ENCODE results near the gene TMEM181.
"Not testable (repeated sequence)": the region's sequence is repeated elsewhere in the genome, so short reads cannot be mapped to it uniquely, and the experiment has no call there.

The TMEM181 gene

GRCh38 chr6:158624684-158625682, 65.1 kb downstream of the TMEM181 start:
- DNase-seq, result no peak

DNA sequence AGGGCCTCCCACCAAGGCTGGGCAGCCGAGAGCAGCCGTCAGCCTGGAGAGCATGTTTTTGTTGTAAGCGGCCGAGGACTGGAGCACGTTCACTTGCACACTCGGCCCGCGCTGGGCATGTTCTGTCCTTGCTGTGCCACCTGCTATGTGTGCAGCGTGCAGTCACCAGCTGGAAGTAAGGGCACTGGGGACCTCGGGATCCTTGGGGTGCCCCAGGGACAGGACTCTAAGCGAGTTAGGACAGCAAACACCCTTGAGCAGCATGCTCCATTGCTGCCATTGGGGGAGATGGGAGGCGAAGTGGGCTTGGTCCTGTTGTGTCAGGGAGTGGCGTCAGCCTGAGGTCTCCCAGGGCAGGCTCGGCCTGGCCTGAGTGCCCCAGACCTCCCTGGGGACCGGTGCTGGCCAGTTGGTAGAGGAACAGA, 66.0 kb downstream of the TMEM181 start:
- no peak for DNase-seq

GRCh38 chr6:158626360-158627167, 66.7 kb downstream of the TMEM181 start:
- DNase-seq, result no peak

- no peak for DNase-seq
Observed at GRCh38 chr6:158627168-158627939, 67.5 kb downstream of the TMEM181 start.

DNA sequence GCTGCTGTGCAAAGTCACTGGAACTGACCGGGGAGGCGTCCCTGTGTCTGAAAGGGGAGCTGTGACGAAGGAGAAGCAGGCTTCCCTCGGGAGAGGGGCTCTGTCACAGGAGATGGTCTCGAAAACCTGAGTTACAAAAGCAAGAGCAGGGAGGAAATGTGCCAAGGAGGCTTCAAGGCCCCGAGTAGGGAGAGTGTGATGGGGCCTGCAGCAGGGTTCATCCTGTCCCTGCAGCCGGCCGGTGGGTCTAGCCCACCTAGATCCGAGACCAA, 68.0 kb downstream of the TMEM181 start:
- no peak for DNase-seq

DNA sequence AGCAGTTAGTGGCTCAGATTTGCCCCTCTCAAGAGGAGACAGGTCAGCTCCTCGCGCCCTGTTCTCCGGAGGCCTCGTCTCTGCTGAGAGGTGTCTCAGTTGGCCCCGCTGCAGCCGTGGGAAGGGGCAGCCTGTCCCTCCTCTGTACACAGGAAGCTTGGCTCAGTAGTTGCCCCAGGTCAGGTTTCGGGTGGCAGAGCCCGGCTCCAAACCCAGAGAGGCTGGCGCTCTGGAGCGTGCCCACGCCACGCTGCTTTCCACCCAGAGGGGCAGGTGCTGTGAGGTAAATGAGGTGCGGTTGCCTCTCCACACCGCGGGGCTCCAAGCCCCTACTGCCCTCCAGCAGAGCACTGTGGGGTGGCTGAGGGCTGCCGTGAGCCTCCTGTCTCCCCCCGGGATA, 68.7 kb downstream of the TMEM181 start:
- no peak for DNase-seq

GRCh38 chr6:158629367-158630221, 69.7 kb downstream of the TMEM181 start:
- DNase-seq, result peak in 1 of 2 experiments; percentile 40

DNA sequence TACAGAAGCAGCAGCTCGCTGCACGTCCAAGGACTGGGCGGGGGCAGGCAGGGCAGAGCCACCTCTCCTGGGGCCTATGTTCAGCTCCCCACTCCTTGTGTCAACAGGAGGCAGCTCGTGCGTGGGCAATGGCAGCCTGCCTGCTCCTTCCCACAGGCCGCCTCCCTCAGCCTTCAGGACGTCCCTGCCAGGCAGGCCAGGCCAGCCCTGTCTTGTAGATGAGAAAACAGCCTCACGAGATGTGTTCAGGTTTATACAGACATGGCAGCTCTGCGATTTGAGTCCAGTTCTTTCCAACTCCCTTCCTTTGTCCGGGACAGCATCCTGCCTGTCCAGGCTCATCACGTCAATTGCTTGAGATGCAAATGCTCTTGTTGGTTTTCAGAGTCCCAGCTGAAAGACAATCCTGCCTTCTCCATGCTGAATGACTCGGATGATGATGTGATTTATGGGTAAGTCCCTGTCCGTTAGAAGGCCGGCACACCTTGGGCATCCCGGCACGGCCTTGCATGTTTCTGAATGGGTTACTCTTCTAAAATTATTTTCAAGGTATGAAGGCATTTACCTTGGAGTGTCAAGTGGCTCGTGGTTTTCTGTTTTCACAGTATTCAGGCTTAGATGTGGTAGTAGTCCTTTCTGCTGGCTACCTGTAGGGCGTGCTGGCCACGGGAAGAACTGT, 71.2 kb downstream of the TMEM181 start:
- DNase-seq, result peak; percentile 19 to 68

- no peak for DNase-seq
Observed at GRCh38 chr6:158631678-158632537, 72.0 kb downstream of the TMEM181 start.

DNA sequence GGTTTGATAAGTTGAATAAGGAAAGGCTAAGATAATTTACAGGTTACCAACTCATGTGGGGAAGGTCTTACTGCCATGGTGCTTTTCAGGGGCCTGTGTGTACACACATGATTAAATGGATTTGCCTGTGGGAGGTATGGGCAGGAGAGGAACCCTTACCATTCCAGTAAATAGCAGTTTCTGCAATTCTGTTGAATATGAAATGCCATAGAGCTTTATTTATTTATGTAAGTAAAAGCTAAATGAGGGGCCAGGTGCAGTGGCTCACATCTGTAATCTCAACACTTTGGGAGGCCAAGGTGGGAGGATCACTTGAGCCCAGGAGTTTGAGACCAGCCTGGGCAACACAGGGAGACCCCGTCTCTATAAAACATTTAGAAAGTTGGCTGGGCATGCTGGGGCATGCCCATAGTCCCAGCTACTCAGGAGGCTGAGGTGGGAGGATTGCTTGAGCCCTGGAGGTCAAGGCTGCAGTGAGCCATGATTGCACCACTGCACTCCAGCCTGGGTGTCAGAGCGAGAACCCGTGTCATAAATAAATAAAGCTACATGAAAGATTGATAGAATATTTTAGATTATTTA, 72.7 kb downstream of the TMEM181 start:
- not testable (repeated sequence) for DNase-seq

- no peak for DNase-seq
Observed at GRCh38 chr6:158633127-158633526, 73.2 kb downstream of the TMEM181 start.

DNA sequence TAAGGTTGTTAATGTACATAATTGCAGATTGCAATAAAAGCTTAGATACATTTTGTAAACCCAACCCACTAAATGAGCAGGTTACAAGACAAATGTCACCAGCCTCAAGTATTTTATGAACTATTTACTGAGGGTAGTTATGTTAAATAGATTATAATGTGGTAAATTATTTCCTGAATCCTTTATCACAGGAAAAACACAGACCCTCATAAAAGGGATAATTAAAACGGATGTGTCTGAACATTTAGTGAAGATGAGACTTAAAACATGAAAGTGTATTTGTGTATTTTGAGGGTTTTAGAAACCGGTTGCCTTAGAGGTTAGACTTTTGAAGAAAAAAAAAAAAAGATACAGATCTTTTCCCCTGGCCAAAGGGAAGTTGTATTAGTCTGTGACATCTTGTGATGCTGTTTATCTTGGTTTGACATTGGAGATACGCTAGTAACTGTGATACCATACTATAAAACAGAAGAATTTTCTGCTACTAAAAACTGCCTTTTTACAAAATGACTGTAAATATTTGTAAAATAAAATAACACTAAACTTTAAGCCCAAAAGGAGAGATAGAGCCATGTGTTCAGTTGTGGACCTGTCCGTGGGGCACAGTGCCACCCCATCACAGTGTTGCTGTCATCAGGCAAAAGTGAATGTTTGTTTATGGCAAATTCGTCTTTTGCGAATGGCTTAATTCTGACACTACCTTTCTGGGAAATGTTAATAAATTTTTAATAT, 75.0 kb downstream of the TMEM181 start:
- no peak for DNase-seq

GRCh38 chr6:158635427-158636073, 75.7 kb downstream of the TMEM181 start:
- DNase-seq, result no peak

- DNase-seq, result no peak
Observed at GRCh38 chr6:158636778-158637177, 76.9 kb downstream of the TMEM181 start.

DNA sequence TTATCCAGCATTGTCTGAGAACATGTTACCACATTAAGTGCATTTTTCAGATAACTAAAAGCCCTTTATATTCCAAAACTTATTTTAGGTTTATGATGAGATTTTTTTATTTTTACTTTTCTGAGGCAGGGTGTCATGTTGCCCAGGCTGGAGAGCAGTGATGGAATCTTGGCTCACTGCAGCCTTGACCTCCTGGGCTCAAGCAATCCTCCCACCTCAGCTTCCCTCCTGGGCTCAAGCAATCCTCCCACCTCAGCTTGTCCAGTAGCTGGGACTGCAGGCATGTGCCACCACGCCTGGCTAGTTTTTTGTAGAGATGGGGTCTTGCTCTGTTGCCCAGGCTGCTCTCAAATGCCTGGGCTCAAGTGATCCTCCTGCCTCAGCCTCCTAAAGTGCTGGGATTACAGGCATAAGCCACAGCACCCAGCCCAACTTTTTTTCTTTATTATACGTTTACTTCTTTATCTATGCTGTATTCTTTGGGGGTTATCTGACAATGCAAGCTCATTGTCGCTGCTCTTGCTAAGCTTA, 78.5 kb downstream of the TMEM181 start:
- no peak for DNase-seq

DNA sequence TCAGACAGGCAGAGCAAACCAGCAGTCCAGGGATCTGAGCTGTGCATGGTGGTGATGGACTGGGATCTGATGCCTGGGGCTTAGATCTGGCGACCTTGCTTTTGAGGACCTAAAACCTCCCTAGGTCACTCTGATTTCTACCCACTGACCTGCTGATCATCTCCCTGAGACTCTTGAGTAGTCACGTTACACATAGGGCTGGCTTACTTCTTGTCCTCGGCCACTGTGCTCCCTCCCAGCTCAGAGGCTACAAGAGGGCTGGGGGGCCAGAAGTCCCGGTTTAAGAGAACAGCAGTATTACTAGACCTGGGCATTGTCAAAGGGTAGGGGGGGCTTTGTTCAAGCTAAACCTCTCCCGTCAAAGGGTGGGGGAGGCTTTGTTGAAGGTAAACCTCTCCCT, 79.2 kb downstream of the TMEM181 start:
- no peak for DNase-seq

DNA sequence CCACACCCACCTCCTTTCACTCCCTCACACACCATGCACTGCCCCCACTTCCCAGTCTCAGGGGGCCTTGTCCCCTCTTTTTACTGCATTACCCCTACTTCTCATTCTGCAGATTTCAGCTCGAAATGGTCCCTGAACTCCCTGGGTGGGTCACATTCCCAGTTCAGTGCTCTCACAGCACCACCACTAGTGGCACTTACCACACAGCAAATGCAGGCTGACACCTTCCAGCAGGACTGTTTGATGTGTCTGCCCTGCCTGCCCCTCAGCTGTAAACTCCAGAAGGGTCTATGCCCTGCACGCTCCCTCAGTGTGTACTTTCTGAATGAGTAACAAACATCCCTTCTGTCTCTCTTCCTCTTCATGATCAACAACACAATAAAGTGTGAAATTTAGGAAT, 80.6 kb downstream of the TMEM181 start:
- no peak for DNase-seq

DNA sequence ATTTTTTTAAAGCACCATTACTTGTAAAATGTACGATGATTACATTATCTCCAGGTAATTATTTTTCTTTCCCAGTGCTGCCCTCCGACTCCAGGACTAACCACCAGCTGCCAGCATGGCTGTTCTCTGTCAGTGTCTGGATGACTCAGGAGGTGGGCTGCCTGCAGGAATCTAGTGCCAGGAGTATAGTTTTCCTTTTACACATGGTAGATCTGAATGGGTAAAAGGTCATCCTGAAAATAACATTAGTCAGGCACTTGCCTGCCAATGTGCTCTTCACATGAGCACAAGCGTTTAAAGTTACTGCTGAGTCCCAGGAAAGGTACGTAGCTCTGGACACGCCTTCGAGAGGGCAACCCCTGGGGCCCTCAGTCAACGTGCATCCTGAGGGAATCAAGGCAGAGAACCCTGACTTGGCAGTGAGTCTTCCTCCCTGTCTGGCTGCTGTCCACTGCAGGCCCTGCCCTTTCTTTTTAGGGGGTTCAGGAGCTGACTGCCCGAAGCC, 82.3 kb downstream of the TMEM181 start:
- DNase-seq, result no peak

All from NCI-H526 (cell line).